ENCODE results near the gene STOML3.

DNA sequence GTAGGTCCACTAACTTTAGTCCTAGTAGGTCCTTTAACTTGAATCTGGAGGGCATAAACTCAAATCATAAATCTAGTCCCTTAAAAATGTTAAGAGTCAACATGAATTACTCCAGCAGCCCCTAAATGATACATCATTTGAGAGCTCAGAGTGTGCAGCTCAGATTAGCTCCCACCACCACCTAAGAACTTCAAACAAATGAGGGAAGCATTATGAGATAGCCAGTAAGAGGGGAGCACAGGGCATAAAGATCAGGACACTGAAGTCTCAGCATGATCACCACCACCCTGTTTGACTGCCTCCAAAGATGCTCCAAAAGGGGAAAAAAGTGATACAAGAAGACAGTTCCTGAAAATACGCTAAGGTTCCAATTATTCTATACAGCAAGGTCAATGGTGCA is 41.5 kb upstream of the STOML3 start:
- TF ChIP-seq, protein P1, sequence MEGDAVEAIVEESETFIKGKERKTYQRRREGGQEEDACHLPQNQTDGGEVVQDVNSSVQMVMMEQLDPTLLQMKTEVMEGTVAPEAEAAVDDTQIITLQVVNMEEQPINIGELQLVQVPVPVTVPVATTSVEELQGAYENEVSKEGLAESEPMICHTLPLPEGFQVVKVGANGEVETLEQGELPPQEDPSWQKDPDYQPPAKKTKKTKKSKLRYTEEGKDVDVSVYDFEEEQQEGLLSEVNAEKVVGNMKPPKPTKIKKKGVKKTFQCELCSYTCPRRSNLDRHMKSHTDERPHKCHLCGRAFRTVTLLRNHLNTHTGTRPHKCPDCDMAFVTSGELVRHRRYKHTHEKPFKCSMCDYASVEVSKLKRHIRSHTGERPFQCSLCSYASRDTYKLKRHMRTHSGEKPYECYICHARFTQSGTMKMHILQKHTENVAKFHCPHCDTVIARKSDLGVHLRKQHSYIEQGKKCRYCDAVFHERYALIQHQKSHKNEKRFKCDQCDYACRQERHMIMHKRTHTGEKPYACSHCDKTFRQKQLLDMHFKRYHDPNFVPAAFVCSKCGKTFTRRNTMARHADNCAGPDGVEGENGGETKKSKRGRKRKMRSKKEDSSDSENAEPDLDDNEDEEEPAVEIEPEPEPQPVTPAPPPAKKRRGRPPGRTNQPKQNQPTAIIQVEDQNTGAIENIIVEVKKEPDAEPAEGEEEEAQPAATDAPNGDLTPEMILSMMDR (IDR thresholded peaks at IDR 0.05): no peak
- TF ChIP-seq POLR2A (IDR thresholded peaks at IDR 0.05): no peak

Measured in Peyer's patch (tissue), 4 donors.